Peyer's patch (tissue), 4 donors: ENCODE measurements around the gene RPP14.

Experiments used
- POLR2A ChIP-seq, 2 donors: fragments of 450-650 bp; IDR thresholded peaks; one replicate each; pipeline ENCODE4 v1.5.1; 2017; ENCODE audit warnings: antibody characterized with exemption in 2 of 2, mild to moderate bottlenecking in 2 of 2, moderate library complexity in 2 of 2
- TF ChIP-seq, protein P1 (sequence below), 6 experiments: fragments of 450-650 bp in 4 of 6; fragments of 200-600 bp in 2 of 6; sonication (generic) in 1 of 6; IDR thresholded peaks; one replicate each; pipeline ENCODE4 v1.5.1; 2017 to 2019; ENCODE audit warnings: antibody characterized with exemption in 6 of 6, mild to moderate bottlenecking in 3 of 6, moderate library complexity in 1 of 6

- TF ChIP-seq, protein P1, sequence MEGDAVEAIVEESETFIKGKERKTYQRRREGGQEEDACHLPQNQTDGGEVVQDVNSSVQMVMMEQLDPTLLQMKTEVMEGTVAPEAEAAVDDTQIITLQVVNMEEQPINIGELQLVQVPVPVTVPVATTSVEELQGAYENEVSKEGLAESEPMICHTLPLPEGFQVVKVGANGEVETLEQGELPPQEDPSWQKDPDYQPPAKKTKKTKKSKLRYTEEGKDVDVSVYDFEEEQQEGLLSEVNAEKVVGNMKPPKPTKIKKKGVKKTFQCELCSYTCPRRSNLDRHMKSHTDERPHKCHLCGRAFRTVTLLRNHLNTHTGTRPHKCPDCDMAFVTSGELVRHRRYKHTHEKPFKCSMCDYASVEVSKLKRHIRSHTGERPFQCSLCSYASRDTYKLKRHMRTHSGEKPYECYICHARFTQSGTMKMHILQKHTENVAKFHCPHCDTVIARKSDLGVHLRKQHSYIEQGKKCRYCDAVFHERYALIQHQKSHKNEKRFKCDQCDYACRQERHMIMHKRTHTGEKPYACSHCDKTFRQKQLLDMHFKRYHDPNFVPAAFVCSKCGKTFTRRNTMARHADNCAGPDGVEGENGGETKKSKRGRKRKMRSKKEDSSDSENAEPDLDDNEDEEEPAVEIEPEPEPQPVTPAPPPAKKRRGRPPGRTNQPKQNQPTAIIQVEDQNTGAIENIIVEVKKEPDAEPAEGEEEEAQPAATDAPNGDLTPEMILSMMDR (IDR thresholded peaks at IDR 0.05) = no peak
- no peak for TF ChIP-seq POLR2A (IDR thresholded peaks at IDR 0.05)
These were observed 19.5 kb downstream of the RPP14 start for GRCh38 chr3:58325525-58325992.
